Loucy (cell line): ENCODE measurements around the gene FBXW12.
"Not testable (repeated sequence)": the region's sequence is repeated elsewhere in the genome, so short reads cannot be mapped to it uniquely, and the experiment has no call there.

ENCODE experiments used
- H2AFZ ChIP-seq: fragments of 200-600 bp; sonication (generic); 2 replicates; pipeline ENCODE4 v1.6.0; 2016; ENCODE audit warnings: antibody characterized with exemption, mild to moderate bottlenecking, low read length, moderate library complexity
- H3F3A ChIP-seq: fragments of 200-600 bp; 2 replicates; pipeline ENCODE4 v1.6.0; 2016; ENCODE audit warnings: antibody characterized with exemption, low read depth, mild to moderate bottlenecking
- H3K27me3 ChIP-seq: fragments of 200-600 bp; sonication (generic); 2 replicates; pipeline ENCODE4 v1.6.1; 2014; ENCODE audit warnings: low read length, mild to moderate bottlenecking; ENCODE audit not compliant: insufficient read depth, poor library complexity, severe bottlenecking
- H3K36me3 ChIP-seq: fragments of 200-600 bp; sonication (generic); 2 replicates; pipeline ENCODE4 v1.6.1; 2016; ENCODE audit warnings: low read length; ENCODE audit not compliant: insufficient read depth
- H3K4me1 ChIP-seq: fragments of 200-600 bp; sonication (generic); 2 replicates; pipeline ENCODE4 v1.5.1; 2014; ENCODE audit warnings: low read length, mild to moderate bottlenecking; ENCODE audit not compliant: insufficient read depth, poor library complexity, severe bottlenecking
- H3K4me2 ChIP-seq: fragments of 200-600 bp; sonication (generic); 2 replicates; pipeline ENCODE4 v1.6.0; 2014; ENCODE audit warnings: antibody characterized with exemption, low read length, low read depth, mild to moderate bottlenecking; ENCODE audit not compliant: poor library complexity, severe bottlenecking
- H3K4me3 ChIP-seq: fragments of 200-600 bp; sonication (generic); 2 replicates; pipeline ENCODE4 v1.5.1; 2014; ENCODE audit warnings: low read length, mild to moderate bottlenecking, mixed read lengths; ENCODE audit not compliant: poor library complexity, severe bottlenecking
- H3K79me2 ChIP-seq: fragments of 200-600 bp; sonication (generic); 2 replicates; pipeline ENCODE4 v1.6.1; 2014; ENCODE audit warnings: low read length; ENCODE audit not compliant: insufficient read depth
- H3K9ac ChIP-seq: fragments of 200-600 bp; sonication (generic); 2 replicates; pipeline ENCODE4 v1.6.0; 2014; ENCODE audit warnings: mild to moderate bottlenecking, low read depth, low read length, moderate library complexity; ENCODE audit not compliant: poor library complexity, severe bottlenecking
- H3K9me2 ChIP-seq: fragments of 200-600 bp; sonication (generic); replicated peaks from 2 replicates; pipeline ENCODE4 v1.6.1; 2016; ENCODE audit warnings: low read depth, low read length, mixed read lengths
- H3K9me3 ChIP-seq: fragments of 200-600 bp; sonication (generic); 2 replicates; pipeline ENCODE4 v1.6.1; 2014; ENCODE audit warnings: mild to moderate bottlenecking, antibody characterized with exemption, low read length, low read depth; ENCODE audit not compliant: insufficient read depth
- H4K20me1 ChIP-seq: fragments of 200-600 bp; sonication (generic); 2 replicates; pipeline ENCODE4 v1.6.0; 2014; ENCODE audit warnings: antibody characterized with exemption, low read length, mild to moderate bottlenecking; ENCODE audit not compliant: insufficient read depth, poor library complexity, severe bottlenecking
- CTCF ChIP-seq: fragments of 200-600 bp; sonication (generic); conservative IDR thresholded peaks from 2 replicates; pipeline ENCODE4 v1.5.1; 2014; ENCODE audit warnings: mild to moderate bottlenecking, antibody characterized with exemption, low read length
- EZH2phosphoT487 ChIP-seq: fragments of 200-600 bp; IDR thresholded peaks from 2 replicates; pipeline ENCODE4 v1.6.1; 2018; ENCODE audit warnings: antibody characterized with exemption, mild to moderate bottlenecking, moderate library complexity, borderline replicate concordance

FBXW12 gene

GRCh38 chr3:48400824-48401433 is 28.9 kb downstream of the FBXW12 start:
- Histone ChIP-seq H3K9me2 (no peaks in the 10 kb centered on the region), H3K9me3 (no peaks in the 10 kb centered on the region), H3F3A (no peaks in the 10 kb centered on the region), H3K27me3 (no peaks in the 10 kb centered on the region), H3K79me2 (no peaks in the 10 kb centered on the region), H4K20me1 (no peaks in the 10 kb centered on the region), H3K4me3 (no peak overlapping the region), H3K36me3 (peaks cover 24% of the 10 kb centered on the region; the same call in 1 of the 2 replicates), H3K4me1 (peaks cover 12% of the 10 kb centered on the region), H3K9ac (no peak overlapping the region), H3K4me2 (no peak overlapping the region), H2AFZ (no peak overlapping the region)
- TF ChIP-seq EZH2phosphoT487 (no peak), CTCF (peak; percentile 85)

GRCh38 chr3:48401434-48401901 is 29.4 kb downstream of the FBXW12 start:
- H3K4me2 ChIP-seq, H3K9me3 ChIP-seq, H3K27me3 ChIP-seq, H3K9ac ChIP-seq, H3K79me2 ChIP-seq, H3K9me2 ChIP-seq, H2AFZ ChIP-seq, H3F3A ChIP-seq, H3K4me3 ChIP-seq, H4K20me1 ChIP-seq: not testable (repeated sequence)
- Histone ChIP-seq H3K36me3 (peaks cover 29% of the 10 kb centered on the region; the same call in 1 of the 2 replicates), H3K4me1 (peaks cover 17% of the 10 kb centered on the region)

- H3K4me3 ChIP-seq: no peak overlapping the region
- H3K9me3 ChIP-seq: no peaks in the 10 kb centered on the region
- H3K9ac ChIP-seq: no peak overlapping the region
- H3K27me3 ChIP-seq: no peaks in the 10 kb centered on the region
- H4K20me1 ChIP-seq: no peaks in the 10 kb centered on the region
- no peak for TF ChIP-seq CTCF
- no peak for TF ChIP-seq EZH2phosphoT487
- no peaks in the 10 kb centered on the region for H3K79me2 ChIP-seq
- H3K36me3 ChIP-seq: peaks cover 38% of the 10 kb centered on the region; the same call in 1 of the 2 replicates
- H2AFZ ChIP-seq: no peak overlapping the region
- peaks cover 22% of the 10 kb centered on the region for H3K4me1 ChIP-seq
- no peaks in the 10 kb centered on the region for H3K9me2 ChIP-seq
- no peaks in the 10 kb centered on the region for H3F3A ChIP-seq
- no peak overlapping the region for H3K4me2 ChIP-seq
Observed at GRCh38 chr3:48402281-48402732, 30.3 kb downstream of the FBXW12 start.

- no peaks in the 10 kb centered on the region for H3F3A ChIP-seq
- H3K9me3 ChIP-seq: no peaks in the 10 kb centered on the region
- peaks cover 40% of the 10 kb centered on the region; the same call in 1 of the 2 replicates for H3K36me3 ChIP-seq
- no peak overlapping the region for H3K4me3 ChIP-seq
- H3K79me2 ChIP-seq: no peaks in the 10 kb centered on the region
- no peaks in the 10 kb centered on the region for H4K20me1 ChIP-seq
- H3K4me1 ChIP-seq: peaks cover 19% of the 10 kb centered on the region
- H3K9ac ChIP-seq: no peak overlapping the region
- TF ChIP-seq EZH2phosphoT487 (no peak), CTCF (no peak)
- H3K27me3 ChIP-seq: no peaks in the 10 kb centered on the region
- no peak overlapping the region for H2AFZ ChIP-seq
- no peak overlapping the region for H3K4me2 ChIP-seq
- no peaks in the 10 kb centered on the region for H3K9me2 ChIP-seq
Observed at GRCh38 chr3:48402907-48403306, 30.9 kb downstream of the FBXW12 start.
